ENCODE results near the gene TEX48.

The TEX48 gene

GRCh38 chr9:114678130-114678529, 3.9 kb downstream of the TEX48 start:
- no peak for DNase-seq (ENCODE audit: low read depth)
- no peak for TF ChIP-seq CTCF (conservative IDR thresholded peaks at IDR 0.05; ENCODE audit: low read depth, low read length)
- H3K4me3 ChIP-seq (ENCODE audit: low read length): no peak overlapping the region

GRCh38 chr9:114677418-114677817, 4.6 kb downstream of the TEX48 start:
- H3K4me3 ChIP-seq (ENCODE audit: low read length): no peak overlapping the region
- peak; percentile 99 for DNase-seq (ENCODE audit: low read depth)
- no peak for TF ChIP-seq CTCF (conservative IDR thresholded peaks at IDR 0.05; ENCODE audit: low read depth, low read length)

- TF ChIP-seq CTCF (conservative IDR thresholded peaks at IDR 0.05; ENCODE audit: low read depth, low read length): no peak
- no peak for DNase-seq (ENCODE audit: low read depth)
- no peak overlapping the region for H3K4me3 ChIP-seq (ENCODE audit: low read length)
Measured at GRCh38 chr9:114676901-114677300, 5.1 kb downstream of the TEX48 start.

GRCh38 chr9:114674798-114675540, 7.0 kb downstream of the TEX48 start:
- DNase-seq (ENCODE audit: low read depth): no peak
- no peak overlapping the region for H3K4me3 ChIP-seq (ENCODE audit: low read length)
- peak; percentile 20 for TF ChIP-seq CTCF (conservative IDR thresholded peaks at IDR 0.05; ENCODE audit: low read depth, low read length)

- no peak for DNase-seq (ENCODE audit: low read depth)
- H3K4me3 ChIP-seq (ENCODE audit: low read length): no peak overlapping the region
- TF ChIP-seq CTCF (conservative IDR thresholded peaks at IDR 0.05; ENCODE audit: low read depth, low read length): no peak
Measured at GRCh38 chr9:114674076-114674797, 7.8 kb downstream of the TEX48 start.

GRCh38 chr9:114671605-114672004, 10.4 kb downstream of the TEX48 start:
- DNase-seq (ENCODE audit: low read depth): no peak
- TF ChIP-seq CTCF (conservative IDR thresholded peaks at IDR 0.05; ENCODE audit: low read depth, low read length): no peak
- no peak overlapping the region for H3K4me3 ChIP-seq (ENCODE audit: low read length)

- TF ChIP-seq CTCF (conservative IDR thresholded peaks at IDR 0.05; ENCODE audit: low read depth, low read length): no peak
- DNase-seq (ENCODE audit: low read depth): no peak
- no peak overlapping the region for H3K4me3 ChIP-seq (ENCODE audit: low read length)
Measured at GRCh38 chr9:114669961-114670360, 12.0 kb downstream of the TEX48 start.
